Right renal pelvis (tissue), 4 donors: ENCODE measurements around the gene TXNDC2. TPM values are rescaled to one million over a fixed set of nuclear protein-coding genes. Genes with fewer than 3 reads are reported as not detected.
A peak's percentile ranks its signal among the peaks of the same experiment; 100 is the strongest.
"Not testable (repeated sequence)": the region's sequence is repeated elsewhere in the genome, so short reads cannot be mapped to it uniquely, and the experiment has no call there.

ENCODE experiments used
- DNase-seq, 4 donors: peaks; one replicate each; pipeline ENCODE4 v3.0.0-alpha.2; 2013; ENCODE audit warnings: low read depth in 4 of 4, low spot score in 3 of 4, missing footprints in 1 of 4
- polyA plus RNA-seq, 4 donors: library from polyadenylated mRNA; unstranded; fragments of 120-200 nt; gene quantifications; one replicate each; pipeline ENCODE4 v1.2.1, GENCODE V29; 2013; ENCODE audit not compliant: insufficient read length in 4 of 4

Gene TXNDC2
- polyA plus RNA-seq, 4 donors, result 0.05 to 0.14 (median 0.10) TPM; not detected in 1

GRCh38 chr18:9910661-9911060, 24.9 kb downstream of the TXNDC2 start:
- no peak for DNase-seq

- DNase-seq, result no peak
Observed at GRCh38 chr18:9911226-9911625, 25.5 kb downstream of the TXNDC2 start.

DNA sequence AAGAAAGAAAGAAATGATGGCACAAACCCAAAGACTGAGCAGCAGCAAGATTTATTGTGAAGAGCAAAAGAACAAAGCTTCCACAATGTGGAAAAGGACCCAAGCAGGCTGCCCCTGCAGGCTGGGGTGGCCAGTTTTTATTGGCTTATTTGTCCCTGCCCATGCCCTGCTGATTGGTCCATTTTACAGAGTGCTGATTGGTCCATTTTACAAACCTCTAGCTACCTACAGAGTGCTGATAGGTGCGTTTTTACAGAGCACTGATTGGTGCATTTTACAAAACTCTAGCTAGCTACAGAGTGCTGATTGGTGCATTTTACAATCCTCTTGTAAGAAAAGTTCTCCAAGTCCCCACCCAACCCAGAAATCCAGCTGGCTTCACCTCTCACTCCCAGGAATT, 26.5 kb downstream of the TXNDC2 start:
- not testable (repeated sequence) for DNase-seq

DNA sequence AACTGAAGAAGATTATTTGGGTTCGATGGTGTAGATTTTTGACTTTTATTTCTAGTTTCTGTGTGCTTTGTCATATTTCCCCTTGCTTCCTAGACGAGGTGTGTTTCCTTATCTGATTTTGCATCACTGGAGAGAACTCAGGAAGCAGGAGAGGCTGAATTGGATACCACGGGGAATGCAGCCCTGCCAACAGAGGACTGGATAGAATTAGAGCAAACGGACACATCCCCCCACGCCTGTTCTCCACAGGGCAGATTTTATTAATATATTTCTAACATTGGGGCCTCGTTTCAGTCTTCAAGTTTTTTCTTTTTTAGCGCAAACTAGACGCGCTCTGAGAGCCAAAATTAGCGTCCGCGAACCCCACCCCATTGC, 27.4 kb downstream of the TXNDC2 start:
- no peak for DNase-seq

GRCh38 chr18:9913526-9914333, 28.0 kb downstream of the TXNDC2 start, which contains the start of gene VAPA:
VAPA (plus strand) TSS chr18:9914016; CDS start chr18:9914257, 241 bp downstream.
- DNase-seq, result peak; percentile 92 to 97 (median 94)

- no peak for DNase-seq
Observed at GRCh38 chr18:9914334-9914583, 28.5 kb downstream of the TXNDC2 start.

- DNase-seq, result peak in 2 of 4 donors; percentile 22 to 41
Observed at GRCh38 chr18:9914584-9915290, 29.0 kb downstream of the TXNDC2 start.

GRCh38 chr18:9915291-9916076, 29.7 kb downstream of the TXNDC2 start:
- DNase-seq, result no peak

GRCh38 chr18:9916077-9916639, 30.4 kb downstream of the TXNDC2 start:
- no peak for DNase-seq

GRCh38 chr18:9916808-9917207, 31.0 kb downstream of the TXNDC2 start:
- no peak for DNase-seq

DNA sequence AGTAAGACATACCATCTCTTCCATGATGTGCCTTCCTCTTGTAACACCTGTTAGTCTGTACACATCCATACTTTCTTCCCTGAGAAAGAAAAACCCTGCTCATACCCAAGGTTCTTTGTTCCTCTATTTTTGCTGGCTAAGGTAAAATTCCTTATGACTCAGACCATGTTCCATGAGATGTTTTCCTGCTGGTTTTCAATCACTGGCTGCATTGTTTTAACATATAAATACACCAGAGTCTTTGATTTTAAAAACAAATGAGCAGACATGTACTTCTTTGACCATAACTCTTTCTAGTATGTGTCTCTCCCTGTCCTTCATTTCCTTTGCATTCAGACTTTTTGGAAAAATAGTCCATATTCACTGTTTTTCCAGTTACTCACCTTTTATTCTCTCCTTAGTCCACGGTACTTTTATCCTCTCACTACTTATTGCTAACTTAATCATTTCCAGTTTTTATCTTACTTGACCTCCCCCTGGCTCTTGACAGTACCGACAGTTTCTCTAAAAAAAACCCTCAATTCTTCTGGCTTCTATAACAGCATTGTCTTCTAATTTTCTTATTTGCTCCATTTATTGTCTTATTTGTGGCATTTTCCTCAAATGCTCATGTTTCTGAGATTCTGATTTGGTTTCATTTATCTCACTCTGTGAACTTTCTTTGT, 32.4 kb downstream of the TXNDC2 start:
- DNase-seq, result no peak

GRCh38 chr18:9919564-9920232, 33.9 kb downstream of the TXNDC2 start:
- DNase-seq, result no peak

DNA sequence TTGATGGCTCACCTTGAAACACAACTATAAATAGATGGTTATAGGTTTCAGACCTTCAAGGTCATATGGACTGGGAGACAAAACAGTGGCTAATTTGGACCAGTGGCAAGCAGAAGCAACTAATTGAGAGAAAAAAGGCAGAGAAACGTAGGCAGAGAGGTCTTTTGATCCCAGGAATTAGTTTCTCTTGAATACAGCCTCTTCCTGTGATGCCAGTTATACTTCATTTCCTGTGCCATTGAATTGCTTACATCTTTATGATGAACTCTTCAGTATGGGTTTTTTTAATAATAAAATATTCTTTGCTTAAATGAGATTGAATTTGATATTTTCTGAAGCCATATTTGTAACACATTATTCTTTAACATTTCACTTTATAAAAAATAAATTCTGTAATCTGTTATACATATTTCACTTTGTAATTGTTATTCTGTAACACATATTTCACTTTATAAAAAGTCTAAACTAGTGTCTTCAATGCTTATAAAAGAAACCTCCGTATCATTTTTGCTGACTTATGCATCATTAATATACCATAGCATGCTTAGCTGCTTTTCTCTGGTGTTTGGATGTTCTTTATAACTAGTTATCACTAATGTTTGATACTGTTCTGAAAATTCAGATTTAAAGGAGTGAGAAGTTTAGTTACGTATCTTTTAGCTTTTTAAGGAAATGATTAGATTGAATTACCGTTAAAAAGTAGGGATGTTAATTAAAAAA, 37.0 kb downstream of the TXNDC2 start:
- DNase-seq, result no peak

- no peak for DNase-seq
Observed at GRCh38 chr18:9924371-9924943, 38.7 kb downstream of the TXNDC2 start.

DNA sequence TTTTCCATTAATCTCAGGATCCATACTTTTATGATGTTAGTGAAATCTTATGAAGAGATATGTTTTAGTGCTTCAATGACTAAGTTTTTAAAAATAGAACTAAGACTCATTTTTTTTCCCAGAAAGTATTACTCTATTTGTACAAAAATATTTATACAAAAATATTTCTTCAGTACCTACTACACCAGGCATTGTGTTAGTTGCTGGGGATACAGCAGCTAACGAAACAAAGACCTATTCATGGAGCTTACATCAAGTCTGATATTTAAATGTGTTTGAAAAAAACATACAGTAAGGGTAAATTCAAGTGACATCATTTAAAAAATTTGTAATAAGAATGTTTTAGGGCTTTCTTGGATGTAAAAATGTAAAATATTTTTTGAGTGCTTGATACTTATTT, 39.6 kb downstream of the TXNDC2 start:
- DNase-seq, result no peak

DNA sequence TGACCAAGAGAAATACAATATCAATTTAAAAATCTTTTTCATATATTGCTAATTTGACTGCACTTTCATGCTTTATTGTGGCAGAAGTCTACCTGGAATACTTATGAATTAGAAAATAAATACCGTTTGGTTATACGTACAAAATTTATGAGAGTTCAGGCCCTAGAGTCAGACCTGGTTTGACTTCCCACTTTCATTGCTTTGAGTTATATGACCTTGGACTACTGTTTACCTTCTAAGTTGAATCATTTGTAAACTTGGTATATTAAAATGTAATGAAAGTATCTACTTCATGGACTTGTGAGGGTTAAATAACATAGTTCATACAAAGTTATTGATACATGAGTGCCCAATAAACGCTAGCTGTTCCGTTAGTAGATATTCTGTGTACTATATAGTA, 40.0 kb downstream of the TXNDC2 start:
- no peak for DNase-seq

DNA sequence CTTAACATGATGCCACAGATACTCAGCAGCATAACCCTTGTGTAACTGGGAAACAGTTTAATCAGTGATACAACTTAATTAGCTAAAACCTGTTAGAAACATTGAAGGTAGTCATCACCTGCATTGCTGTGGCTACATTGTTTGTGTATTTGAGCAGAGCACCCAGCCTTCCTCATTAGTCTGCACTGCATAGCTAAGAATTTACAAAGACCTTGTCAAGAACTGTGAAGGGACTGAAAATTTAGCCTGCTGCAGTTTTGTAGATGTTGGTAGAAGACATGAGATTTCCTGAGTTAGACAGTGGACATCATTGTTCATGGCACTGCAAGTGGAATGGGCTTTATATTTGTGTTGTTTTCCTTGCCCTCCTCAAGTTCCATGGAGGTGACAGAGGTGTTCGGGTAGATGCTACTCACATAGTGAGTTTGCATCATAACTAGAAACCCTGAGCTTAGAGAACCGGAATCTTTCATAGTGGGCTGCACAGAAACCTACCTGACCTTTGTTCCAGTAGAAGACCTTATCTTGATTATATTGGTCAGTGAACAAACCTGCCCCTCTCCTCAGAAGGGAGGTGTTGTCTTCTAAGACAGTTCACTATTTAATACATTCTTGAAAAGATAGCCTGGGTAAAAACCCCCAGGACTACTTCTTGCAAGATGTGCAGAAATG, 40.6 kb downstream of the TXNDC2 start:
- DNase-seq, result no peak

- no peak for DNase-seq
Observed at GRCh38 chr18:9926977-9927376, 41.2 kb downstream of the TXNDC2 start.
